Mucosa of descending colon (tissue), 3 donors: ENCODE data around the gene RER1. TPM values are rescaled to one million over a fixed set of nuclear protein-coding genes. Genes with fewer than 3 reads are reported as not detected.
A peak's percentile ranks its signal among the peaks of the same experiment; 100 is the strongest.

Source experiments
- ATAC-seq: fragments of 200-7000 bp; cut with Tn5 transposase; one replicate; pipeline ENCODE4 v1.9.1; 2020; ENCODE audit warnings: mild to moderate bottlenecking, moderate library complexity
- DNase-seq, 3 donors: peaks; one replicate each; pipeline ENCODE4 v3.0.0-alpha.2; 2020
- H3K36me3 ChIP-seq: fragments of 200-600 bp; one replicate; pipeline ENCODE4 v1.8.0; 2021; ENCODE audit warnings: low read depth, mild to moderate bottlenecking
- H3K4me1 ChIP-seq: fragments of 200-600 bp; one replicate; pipeline ENCODE4 v1.8.0; 2021; ENCODE audit warnings: low read depth, mild to moderate bottlenecking
- H3K4me3 ChIP-seq: fragments of 200-600 bp; one replicate; pipeline ENCODE4 v1.8.0; 2021; ENCODE audit warnings: mild to moderate bottlenecking
- H3K9me3 ChIP-seq: fragments of 200-600 bp; one replicate; pipeline ENCODE4 v1.8.0; 2021; ENCODE audit warnings: mild to moderate bottlenecking
- CTCF ChIP-seq: fragments of 200-600 bp; IDR thresholded peaks from one replicate; pipeline ENCODE4 v1.8.0; 2022; ENCODE audit warnings: antibody characterized with exemption, mild to moderate bottlenecking
- intact Hi-C, 2 donors: fragments of 100-400 bp; cut with DNase I in 1 of 2; cut with micrococcal nuclease in 1 of 2; formaldehyde crosslinking; loops; one replicate each; pipeline versions ENCODE4 v1.11.0 to v1.11.1; 2022; cut with DNase I, micrococcal nuclease
- total RNA-seq, 3 donors: library from RNA; stranded (reverse); fragmentation: NEBNext Ultra II Directional in 2 of 3; extraction: Animal tissue kit (Norgen Biotek cat#: 25700) in 2 of 3; gene quantifications; one replicate each; pipeline versions ENCODE4 v1.2.1 to v1.2.4, GENCODE V29; 2021 to 2023
- donor health status: DM: no; HTN: no; CAD: no; lungs with moderate emphysema.
- donor health status: DM: no; HTN: no; CAD: no.
- donor health status: DM: no; HTN: yes; CAD: no.

The RER1 gene
- total RNA-seq, 3 donors from 2014 or later: 151 to 217 (median 193) TPM

GRCh38 chr1:2384941-2385481, 6.6 kb upstream of the RER1 start:
- H3K36me3 ChIP-seq: no peaks in the 10 kb centered on the region
- DNase-seq (peak; percentile 1 to 61 (median 18)), ATAC-seq (no peak)
- peaks cover under 1% of the 10 kb centered on the region for H3K4me1 ChIP-seq
- no peak for TF ChIP-seq CTCF
- intact Hi-C loops: no loop called here
- H3K9me3 ChIP-seq: no peaks in the 10 kb centered on the region
- H3K4me3 ChIP-seq: no peak overlapping the region

- intact Hi-C loops: no loop called here
These were observed 5.9 kb upstream of the RER1 start for GRCh38 chr1:2385606-2386280.

GRCh38 chr1:2386636-2387611, 4.7 kb upstream of the RER1 start:
- intact Hi-C loops: no loop called here
- H3K4me1 ChIP-seq: peaks cover 10% of the 10 kb centered on the region
- ATAC-seq: no peak

More at GRCh38 chr1:2385606-2386280, 5.9 kb upstream of the RER1 start:
- Histone ChIP-seq H3K9me3 (no peaks in the 10 kb centered on the region), H3K4me1 (peaks cover 8% of the 10 kb centered on the region), H3K4me3 (no peak overlapping the region), H3K36me3 (no peaks in the 10 kb centered on the region)
- ATAC-seq: no peak
- TF ChIP-seq CTCF: no peak
- peak; percentile 2 to 35 (median 19) for DNase-seq

GRCh38 chr1:2388004-2388913, 3.4 kb upstream of the RER1 start:
- H3K4me3 ChIP-seq: no peak overlapping the region
- no peak for TF ChIP-seq CTCF
- H3K9me3 ChIP-seq: no peaks in the 10 kb centered on the region
- H3K4me1 ChIP-seq: peaks cover 21% of the 10 kb centered on the region
- no peaks in the 10 kb centered on the region for H3K36me3 ChIP-seq
- peak in 2 of 3 donors; percentile 19 to 56 for DNase-seq
- ATAC-seq: no peak
- intact Hi-C loops: no loop called here

More at GRCh38 chr1:2386636-2387611, 4.7 kb upstream of the RER1 start:
- no peaks in the 10 kb centered on the region for H3K9me3 ChIP-seq
- no peak overlapping the region for H3K4me3 ChIP-seq
- H3K36me3 ChIP-seq: no peaks in the 10 kb centered on the region
- TF ChIP-seq CTCF: no peak
- peak in 2 of 3 donors; percentile 24 to 47 for DNase-seq

GRCh38 chr1:2389644-2390043, 2.0 kb upstream of the RER1 start:
- peak in 1 of 3 donors; percentile 17 for DNase-seq
- no peak for TF ChIP-seq CTCF
- Histone ChIP-seq H3K9me3 (no peaks in the 10 kb centered on the region), H3K36me3 (no peaks in the 10 kb centered on the region), H3K4me1 (peaks cover 28% of the 10 kb centered on the region), H3K4me3 (no peak overlapping the region)
- no peak for ATAC-seq
- intact Hi-C loops: no loop called here
